NCI-H2227 (cell line): ENCODE results near the gene ADCY5.

ENCODE experiments used
- DNase-seq: peaks from one replicate; lab custom pipeline; 2025; ENCODE audit not compliant: unreplicated experiment; lab: John Stamatoyannopoulos, UW

ADCY5 gene

DNA sequence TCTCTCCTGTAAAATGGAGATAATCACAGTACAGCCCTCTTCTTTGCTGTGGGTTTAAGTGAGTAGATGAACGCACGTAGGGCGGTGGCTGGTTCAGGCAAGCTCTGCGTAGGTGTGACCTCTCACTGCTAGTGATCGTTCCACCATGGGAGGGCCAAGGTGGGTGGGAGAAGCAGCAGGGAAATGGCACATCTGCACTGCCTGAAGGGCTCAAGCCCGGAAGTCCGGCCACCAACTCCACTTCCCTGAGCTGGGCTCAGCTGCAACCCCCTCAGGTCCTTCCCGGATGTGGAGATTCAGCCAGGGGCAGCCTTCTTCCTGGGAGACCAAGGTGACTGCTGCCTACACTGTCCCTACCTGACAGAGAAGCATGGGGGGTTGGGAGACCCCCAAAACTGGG, 102.9 kb downstream of the ADCY5 start:
- no peak for DNase-seq

DNA sequence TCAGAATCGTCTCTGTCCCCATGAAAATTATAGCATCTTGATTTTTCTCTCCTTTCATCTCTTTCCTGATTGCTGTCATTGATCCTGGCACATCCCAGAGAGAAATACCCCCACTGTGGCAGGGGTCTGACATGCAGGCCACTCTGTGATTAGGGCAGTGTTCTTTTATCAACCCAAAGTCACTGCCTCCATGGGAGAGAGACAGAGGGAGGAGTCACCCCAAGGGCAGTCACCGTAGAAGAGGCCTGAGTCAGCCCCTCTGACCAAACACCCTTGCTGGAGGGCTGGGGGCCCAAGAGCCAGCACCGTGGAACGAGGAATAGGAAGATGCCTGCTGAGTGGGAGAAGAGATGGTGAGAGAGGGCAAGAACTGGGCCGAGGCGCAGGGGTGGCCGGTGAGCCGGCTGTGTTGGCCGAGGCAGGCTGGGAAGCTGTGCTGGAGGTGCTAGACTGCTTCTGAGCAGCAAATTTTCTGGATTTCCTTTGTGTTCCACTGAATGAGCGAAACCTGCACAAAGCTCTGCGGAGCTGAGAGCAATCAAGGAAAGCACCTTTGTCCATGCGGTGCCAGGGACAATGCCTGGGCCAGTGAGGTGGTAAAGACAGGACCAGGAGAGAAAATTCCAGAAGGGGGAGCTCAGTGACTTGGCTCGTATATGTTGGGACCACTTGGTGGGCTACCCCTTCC, 103.8 kb downstream of the ADCY5 start:
- no peak for DNase-seq

DNA sequence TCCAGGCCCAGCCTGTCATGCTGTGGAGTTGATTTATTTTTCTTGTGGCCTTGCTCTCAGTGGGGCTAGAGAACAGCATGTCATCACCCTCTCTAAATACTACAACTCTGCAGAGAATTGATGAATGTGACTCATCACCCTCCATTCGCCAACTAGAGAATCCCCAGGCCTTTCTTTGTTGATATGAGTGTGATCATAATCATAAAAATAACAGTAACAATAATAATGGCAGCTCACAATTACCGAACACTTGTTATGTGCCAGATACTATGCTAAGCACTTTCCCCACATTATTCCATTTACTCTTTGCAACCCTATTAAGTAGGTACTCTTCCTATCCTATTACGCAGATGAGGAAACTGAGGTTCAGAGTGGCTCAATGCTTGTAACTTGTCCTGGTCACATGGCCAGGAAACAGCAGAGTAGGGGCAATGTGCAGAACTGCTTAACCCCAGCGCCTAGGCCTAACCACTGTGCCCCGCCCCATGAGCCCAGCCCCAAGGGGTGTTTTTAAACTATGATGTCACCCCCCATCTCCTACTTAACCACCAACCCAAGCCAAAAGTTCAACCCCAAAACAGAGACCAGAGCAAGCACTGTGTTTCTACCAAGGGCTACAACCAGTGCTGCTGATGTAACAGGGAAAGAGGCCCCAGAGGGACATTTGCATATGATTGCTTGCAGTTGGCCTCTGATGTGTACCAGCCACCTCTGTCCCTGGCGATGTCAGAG, 104.5 kb downstream of the ADCY5 start:
- DNase-seq = no peak

DNA sequence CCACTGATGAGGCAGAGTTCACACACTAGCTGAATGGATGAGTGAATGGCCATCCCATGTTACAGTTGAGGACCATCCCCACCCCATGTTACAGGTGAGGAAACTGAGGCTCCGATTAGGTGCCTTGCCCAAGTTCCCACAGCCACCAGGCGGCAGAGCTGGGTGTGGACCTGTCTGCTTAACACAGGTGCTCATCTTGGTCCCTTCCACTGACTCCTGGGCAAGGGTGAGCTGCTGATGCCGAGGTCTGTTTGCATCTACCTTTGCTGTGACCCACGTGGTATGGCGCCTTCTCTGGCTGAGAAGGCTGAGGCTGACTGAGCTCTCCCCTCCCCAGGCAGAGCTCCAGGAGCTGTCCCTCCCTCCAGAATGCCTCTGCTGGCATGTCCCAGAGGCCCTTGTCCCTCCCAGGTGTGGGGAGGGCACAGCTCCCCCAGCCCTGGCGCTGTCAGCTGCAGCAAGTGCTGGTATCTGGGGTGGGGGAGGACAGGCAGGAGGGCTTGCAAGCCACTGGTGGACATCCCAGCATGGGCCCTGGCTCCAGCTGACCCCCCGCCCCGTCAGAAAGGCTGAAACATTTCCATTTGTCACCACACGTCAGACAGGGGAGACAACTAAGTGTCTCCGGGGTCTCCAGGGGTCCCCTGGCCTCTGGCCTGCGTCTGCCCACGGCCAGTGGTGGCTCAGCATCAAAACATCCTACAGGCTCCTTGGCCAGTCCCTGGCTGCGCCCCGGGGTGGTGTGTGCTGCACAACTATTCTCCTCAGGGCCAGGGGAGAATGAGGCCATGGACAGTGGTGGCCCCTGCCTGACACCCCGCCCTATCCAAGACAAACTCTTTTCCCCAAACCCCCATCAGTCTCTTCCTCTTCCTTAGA, 105.4 kb downstream of the ADCY5 start:
- DNase-seq = no peak

DNA sequence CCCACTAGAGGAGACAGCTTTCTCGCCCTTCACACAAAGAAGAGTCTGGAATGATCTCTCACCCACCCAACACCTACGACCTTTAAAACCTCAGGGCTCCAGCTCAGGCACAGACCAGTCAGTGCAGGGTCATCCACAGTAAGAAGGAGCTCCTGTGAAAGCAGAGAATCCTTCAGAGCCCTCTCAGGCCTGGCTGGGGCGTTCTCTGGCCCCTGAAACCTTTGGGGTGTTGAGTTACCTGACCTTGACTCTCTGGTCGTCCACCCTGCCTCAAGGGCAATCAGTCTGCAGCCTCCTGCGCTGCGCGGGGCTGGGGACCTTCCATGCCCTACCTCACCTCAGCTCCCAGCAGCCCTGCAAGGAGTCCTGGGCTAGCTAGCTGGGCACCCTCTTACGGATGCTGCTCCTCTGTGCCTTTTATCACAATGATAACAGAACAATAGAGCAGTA, 106.2 kb downstream of the ADCY5 start:
- DNase-seq = no peak

DNA sequence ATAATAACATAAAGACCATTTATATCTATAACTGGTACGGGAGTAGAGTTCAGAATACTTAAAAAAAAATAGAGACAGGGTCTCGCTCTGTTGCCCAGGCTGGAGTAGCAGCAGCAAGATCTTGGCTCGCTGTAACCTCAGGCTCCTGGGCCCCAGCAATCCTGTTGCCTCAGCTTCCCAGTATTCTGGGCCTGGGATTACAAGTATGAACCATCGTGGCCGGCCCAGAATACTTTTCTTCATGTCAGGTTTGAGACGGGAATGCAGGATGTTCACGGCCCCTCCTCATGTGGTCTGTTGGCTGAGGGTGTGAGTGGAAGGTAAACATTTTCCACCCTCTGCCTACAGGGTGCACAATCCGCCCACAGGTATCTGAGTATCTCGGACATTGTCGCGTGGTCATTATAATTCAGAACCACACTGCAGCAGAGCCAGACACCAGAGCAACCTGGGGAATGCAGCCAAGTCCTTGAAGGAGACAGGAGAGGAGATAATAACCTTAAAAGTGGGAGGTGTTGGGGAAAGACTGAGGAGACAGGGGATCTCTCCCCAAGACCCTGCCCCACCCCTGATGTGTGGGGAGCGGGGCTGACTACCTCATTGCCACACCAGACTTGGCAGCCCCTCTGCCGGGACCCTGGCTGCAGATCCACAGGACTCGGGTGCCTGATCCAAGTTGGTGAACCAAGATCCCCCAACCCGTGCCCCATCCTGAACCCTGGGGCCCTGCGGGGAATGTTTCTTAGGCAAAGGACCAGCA, 106.8 kb downstream of the ADCY5 start:
- no peak for DNase-seq

DNA sequence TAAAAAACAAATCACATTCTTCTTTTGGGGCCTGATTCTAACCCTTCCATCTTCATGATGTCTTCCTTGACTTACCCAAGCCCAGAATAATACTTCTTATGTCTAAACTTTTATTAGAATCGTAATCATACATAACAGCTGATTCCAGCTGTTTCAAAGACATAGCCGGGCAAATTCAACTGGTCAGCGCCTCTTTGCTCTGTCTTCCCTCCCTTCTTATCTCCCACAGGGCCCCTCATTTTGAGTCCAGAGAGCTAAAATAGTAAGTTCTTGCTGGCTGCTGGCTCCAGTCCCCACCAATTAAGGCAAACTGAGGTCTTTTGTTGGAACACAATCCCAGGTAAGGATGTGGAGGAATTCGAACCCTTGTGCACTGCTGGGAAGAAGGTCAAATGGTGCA, 108.6 kb downstream of the ADCY5 start:
- DNase-seq = no peak

DNA sequence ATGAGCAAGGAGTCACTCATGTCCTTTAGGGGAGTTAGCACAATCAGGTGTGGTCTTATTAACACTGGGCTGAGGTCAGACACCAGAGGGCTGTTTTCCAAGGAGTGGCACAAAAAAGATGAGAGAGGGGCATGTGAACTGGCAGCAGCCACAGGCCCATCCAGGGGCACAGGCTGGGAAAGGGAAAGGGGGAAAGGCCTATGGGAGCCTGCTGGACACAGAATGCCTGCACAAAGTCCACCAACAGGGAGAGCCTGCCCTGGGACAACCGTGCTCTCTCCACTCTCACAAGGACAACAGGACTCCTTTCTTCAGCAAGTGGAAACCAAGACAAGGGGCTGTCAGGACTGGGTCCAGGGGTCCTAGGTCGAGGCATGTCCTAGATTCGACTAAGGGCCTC, 109.6 kb downstream of the ADCY5 start:
- no peak for DNase-seq

DNA sequence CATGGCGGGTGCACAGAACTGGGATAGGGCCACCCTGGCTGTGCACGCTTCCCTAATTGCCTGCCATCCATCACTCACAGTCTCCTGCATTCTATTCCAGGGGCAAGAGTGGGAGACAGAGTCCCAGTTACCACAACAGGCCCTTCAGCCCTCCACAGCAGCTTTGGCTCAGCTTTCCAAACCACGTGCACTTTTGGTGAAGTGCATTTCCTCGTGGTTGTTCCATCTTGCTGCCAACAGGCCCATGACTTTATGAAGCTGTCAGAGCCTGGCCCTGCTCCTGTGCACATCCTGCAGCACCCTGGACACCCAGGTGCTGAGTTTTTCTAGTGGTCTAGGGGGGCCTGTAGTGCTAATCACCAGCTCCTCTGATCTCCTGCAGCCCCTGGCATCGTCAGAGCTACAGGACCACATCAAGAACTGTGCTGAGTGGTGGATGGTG, 110.2 kb downstream of the ADCY5 start:
- DNase-seq = no peak

DNA sequence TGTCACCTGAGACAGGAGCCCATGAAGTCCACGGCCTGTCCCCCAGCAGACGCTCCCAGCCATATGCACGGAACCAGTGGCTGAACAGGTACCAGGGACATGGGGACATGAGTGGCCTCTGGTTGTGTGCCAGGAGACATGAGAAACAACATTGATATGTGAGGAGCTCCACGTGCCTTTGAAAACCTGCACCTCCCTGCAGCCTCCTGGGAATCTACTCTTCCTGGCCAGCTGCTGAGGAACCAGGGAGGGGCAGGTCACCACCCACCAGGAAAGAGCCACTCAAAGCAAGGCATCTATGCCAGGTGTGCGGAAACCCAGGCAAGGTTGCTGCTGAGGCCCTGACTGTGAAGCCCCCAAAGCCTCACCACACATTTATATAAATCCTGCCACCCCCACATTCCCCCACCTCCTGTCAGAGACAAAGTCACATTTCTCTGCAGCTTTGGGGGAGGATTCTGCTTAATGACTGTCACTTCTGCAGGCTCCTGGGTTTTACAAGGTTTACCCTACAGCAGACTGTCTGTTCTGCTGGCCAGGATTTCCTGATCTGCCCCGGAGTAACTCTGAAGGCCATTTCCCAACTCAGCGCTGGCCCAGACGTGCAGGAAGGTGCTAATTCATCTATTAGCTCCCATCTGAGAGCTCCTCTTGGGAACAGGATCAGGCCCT, 110.8 kb downstream of the ADCY5 start:
- DNase-seq = no peak

DNA sequence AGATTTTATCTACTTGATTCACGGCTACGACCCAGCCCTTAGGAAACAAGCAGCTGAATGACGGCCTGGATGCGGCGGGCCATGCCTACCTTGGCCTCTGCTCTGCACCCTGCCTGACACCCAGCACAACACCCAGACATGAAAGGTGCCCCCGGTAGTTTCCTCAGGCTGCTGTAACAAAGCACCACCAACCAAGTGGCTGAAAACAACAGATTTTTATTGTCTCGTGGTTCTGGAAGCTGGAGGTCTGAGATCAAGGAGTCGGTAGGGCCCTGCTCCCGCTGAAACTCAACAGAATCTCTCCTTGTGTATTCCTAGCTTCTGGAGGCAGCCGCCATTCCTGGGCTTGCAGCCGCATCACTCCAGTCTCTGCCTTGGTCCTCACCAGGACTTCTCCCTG, 111.7 kb downstream of the ADCY5 start:
- no peak for DNase-seq

DNA sequence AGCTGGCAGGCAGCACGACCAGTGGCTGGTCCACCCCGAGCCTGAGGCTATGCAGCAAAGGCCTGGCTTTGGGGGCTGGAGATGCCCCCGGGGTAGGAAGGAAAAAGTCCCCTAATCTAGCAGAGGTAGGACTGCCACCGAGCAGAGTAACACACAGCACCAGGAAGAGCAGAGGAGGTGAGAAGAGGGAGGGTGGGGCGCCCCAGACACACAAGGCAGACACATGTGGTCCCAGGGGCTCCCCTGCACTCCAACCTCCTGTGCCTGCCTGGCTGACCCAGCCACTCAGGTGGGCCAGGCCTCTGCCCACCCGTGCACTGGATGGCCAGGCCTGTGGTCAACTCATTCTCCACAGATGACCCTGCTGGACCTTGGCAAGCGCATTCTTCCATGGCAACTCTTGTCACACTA, 112.4 kb downstream of the ADCY5 start:
- DNase-seq = no peak

DNA sequence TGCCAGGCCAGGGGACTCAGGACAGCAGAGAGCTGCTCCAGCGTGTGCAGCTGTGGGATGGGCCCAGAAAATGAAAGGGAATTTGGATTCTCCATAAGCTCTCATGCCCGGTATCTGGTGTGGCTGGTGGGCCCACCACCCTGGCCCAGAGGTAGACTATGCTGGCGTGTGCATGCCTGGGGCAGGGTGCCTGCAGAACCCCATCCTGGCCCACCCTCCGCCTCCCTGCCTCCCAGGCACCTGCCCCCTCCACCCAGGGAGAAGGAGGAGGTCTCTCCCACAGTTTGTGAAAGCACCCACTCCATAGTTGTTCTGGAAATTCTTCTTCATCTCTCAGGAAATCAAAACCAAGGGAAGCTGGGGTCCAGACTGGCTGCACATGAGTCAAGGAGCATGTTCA, 112.9 kb downstream of the ADCY5 start:
- DNase-seq = no peak

DNA sequence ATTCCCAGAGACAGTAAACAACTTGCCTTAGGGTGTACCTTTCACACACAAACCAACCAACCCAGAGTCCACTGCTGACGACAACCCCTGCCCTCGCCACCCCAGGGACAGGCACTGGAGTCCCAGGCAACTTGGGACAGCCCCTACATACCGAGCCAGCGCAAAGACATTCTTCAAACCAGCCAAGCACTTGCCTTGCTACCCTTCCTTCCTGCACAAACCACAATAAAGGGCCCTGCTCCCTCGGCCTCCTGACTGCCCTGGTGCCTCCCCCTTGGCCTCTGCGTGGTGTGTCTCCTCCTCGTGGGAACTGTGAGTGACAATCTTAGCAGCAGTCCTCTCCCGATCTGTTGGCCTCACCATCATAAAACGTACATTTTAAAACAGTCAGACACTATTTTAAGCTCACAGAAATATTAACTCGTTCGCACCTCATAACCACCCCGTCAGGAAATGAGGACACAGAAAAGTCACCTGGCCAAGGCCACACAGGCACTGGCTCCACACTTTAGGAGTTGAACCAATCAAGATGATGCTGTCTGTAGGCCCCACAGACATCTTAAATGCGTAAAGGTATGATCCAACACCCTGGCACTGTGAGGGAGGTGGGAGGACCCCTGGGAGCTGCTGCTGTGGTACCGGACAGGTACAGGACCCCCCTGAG, 113.8 kb downstream of the ADCY5 start:
- no peak for DNase-seq

DNA sequence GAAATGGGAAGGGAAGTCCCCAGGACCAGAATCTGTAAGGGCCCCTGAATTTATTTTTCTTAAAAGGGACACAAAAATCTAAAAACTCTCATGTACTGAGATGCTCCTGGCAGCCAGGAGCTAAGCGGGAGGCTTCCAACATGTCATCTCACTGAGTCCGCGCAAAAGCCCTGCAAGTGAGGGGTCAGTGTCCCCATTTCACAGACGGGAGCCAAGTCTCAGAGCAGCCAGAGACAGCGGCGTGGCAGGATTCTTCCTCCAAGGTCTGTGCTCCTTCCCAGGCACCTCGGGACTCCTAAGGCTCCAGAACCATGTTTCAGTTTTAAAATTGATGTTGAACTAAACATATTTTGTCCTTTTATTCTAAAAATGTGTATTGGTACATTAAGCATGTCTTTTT, 114.8 kb downstream of the ADCY5 start:
- no peak for DNase-seq

DNA sequence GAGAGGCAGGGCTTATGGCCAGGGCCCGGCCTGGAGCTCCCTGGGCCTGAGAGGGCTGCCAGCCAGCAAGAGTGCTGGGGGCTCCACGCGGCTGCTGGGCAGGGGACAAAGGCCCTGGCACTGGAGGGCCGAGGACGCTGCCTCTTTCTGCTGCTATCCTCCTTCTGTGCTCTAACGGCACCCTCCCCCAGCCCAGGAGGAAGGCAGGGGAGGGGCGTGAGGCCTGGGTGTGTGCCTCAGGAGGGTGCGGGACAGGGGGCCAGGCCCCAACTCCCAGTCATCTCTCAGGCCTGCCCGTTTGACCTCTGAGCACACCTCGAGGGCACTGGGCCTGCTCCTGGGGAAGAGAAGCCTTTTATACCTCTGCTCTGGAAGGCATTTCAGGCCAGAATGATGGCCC, 115.5 kb downstream of the ADCY5 start:
- DNase-seq = no peak

DNA sequence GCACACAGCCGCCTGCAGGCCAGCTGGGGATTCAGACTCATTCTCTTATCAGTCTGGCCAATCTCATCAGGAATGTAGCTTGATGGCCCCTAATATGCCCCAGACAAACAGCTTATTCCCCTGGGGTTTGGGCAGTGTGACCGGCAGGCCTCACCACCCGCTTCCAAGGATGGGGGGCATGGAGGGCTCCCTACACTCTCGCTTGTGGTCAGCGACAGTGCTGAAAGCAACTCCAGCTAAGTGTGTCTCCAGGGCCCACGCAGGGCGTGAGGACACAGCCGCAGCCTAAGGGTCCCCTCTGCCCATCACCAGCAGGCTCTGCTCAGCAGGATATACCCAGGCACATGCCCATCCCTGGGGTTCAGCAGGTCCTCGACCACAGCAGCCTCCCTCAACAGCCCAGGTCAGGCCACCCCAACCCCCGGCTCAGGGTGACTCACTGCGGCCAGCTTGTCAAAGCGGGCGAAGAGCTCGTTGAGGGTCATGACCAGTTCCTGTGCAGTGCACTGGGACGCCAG, 116.7 kb downstream of the ADCY5 start:
- DNase-seq = no peak

DNA sequence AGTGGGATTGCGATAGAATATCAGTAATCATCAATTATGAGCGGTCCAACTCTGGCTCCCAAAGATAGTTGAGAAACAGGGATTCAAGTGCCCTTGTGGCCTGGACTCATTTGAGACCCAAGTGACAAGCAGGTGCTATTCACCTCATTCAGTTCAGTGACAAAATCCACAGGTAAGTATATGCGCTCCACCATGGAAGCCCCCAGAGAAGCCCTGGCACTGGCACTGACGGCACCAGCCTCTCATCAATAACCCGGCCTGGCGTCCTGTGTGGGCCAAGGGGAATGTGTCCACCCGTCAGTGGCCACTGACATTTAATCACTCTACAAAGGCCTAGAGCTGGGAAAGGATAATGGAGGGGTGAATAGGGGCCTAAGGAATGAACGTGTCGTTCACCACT, 117.2 kb downstream of the ADCY5 start:
- DNase-seq = no peak

DNA sequence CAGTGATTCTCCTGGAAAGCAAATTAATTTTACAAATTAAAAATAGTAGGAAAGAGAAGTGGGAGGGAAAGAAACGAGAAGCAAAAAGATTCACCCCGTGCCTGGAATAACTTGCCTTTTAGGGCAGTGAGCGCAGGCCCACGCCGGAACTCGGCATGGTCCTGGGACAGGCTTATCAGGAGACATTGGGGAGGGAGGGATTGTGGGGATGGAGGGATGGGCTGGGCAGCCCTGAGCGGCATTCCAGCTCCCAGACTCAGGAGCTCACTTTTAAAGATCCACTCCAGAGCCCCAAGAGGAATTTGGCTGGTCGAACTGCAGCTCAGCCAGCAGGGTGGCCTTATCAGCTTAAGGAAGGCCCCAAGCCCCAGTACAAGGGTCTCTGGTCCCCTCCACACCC, 117.9 kb downstream of the ADCY5 start:
- no peak for DNase-seq
